Tongue (tissue), 2 donors: ENCODE results near the gene ATG3. TPM values are rescaled to one million over a fixed set of nuclear protein-coding genes. Genes with fewer than 3 reads are reported as not detected.
"Not testable (repeated sequence)": the region's sequence is repeated elsewhere in the genome, so short reads cannot be mapped to it uniquely, and the experiment has no call there.

Source experiments
- DNase-seq: peaks from one replicate; pipeline ENCODE4 v3.0.0-alpha.2; 2015
- total RNA-seq: library from RNA; depleted of rRNA; stranded (reverse); fragments of >200 nt; gene quantifications from one replicate; pipeline ENCODE4 v1.2.3, GENCODE V29; 2014

ATG3 gene
- total RNA-seq, 1 donor from 2014 or later = 43.6 TPM

GRCh38 chr3:112498914-112499711 is 62.6 kb downstream of the ATG3 start, which contains the start of gene BTLA:
Gene BTLA, minus strand, starts transcription at chr3:112499472. Its CDS starts 114 bp downstream, at chr3:112499358.
- DNase-seq = no peak

GRCh38 chr3:112497897-112498548 is 63.7 kb downstream of the ATG3 start:
- DNase-seq = no peak

- no peak for DNase-seq
These were observed 65.2 kb downstream of the ATG3 start for GRCh38 chr3:112496366-112497067.

- DNase-seq = not testable (repeated sequence)
These were observed 67.4 kb downstream of the ATG3 start for GRCh38 chr3:112494448-112494767.

GRCh38 chr3:112492124-112492523 is 69.6 kb downstream of the ATG3 start:
- no peak for DNase-seq

- no peak for DNase-seq
These were observed 70.4 kb downstream of the ATG3 start for GRCh38 chr3:112491373-112491772.

GRCh38 chr3:112489674-112490479 is 71.9 kb downstream of the ATG3 start:
- no peak for DNase-seq

GRCh38 chr3:112486811-112487505 is 74.8 kb downstream of the ATG3 start:
- DNase-seq = no peak

- DNase-seq = no peak
These were observed 77.4 kb downstream of the ATG3 start for GRCh38 chr3:112484352-112484751.

GRCh38 chr3:112482675-112483074 is 79.1 kb downstream of the ATG3 start:
- no peak for DNase-seq

Other genes starting within 250 kb of the ATG3 start
- 10.2 TPM for gene CD200, start 228.8 kb downstream of the ATG3 start, total RNA-seq
- gene BTLA, start 62.5 kb downstream of the ATG3 start, total RNA-seq = 0.10 TPM
- 31.0 TPM for gene SLC35A5, start 83 bp upstream of the ATG3 start, total RNA-seq
- gene CCDC80, start 79.2 kb upstream of the ATG3 start, total RNA-seq = 79.3 TPM